GM21515 (cell line): Measurements from ENCODE around the gene SEL1L3.

Source experiments
- ATAC-seq: cut with Tn5 transposase; IDR thresholded peaks from one replicate; pipeline ENCODE4 v1.9.1; 2021; ENCODE audit not compliant: unreplicated experiment

Gene SEL1L3

GRCh38 chr4:25757452-25757851 lies 105.3 kb downstream of the SEL1L3 start:
- no peak for ATAC-seq

- no peak for ATAC-seq
Measured at GRCh38 chr4:25756503-25756902, 106.3 kb downstream of the SEL1L3 start.

DNA sequence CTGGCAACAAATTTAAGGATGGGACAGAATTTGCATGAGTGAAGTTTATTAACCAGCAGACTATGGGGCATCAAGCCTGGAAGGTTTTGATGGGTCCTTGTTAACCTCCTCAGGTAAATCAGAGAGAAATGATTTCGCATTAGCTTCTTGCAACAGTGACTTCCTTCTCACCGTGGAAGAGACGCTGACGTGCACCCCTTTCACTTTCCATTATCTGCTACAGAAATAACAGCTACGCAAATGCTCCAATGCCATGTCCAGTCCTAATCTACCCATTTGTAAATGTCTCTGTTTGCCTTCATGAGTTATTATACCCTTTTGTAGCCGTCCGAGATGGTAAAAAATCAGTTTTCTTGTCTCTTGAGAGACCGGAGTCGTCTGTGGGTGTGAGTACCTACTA lies 106.9 kb downstream of the SEL1L3 start:
- ATAC-seq = no peak

- no peak for ATAC-seq
Measured at GRCh38 chr4:25753239-25753638, 109.5 kb downstream of the SEL1L3 start.

DNA sequence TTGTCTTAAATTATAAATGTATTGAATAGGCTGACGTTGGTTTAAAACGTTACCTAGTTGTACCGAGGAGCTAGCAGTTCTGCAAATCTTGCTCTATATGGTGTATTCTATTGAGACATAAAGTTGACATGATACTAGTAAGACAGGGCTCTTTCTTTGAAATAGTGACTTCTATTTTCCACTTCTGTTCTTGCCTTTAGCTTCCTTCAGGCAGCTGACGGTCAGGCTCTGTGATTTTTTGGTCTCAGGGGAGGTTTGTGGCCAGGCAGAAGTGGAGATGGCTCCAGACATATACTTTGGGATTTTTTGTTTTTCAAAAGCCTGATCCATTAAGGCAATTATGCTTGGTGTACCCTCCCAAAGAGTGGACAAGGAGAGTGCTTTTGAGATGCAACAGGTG lies 111.9 kb downstream of the SEL1L3 start:
- no peak for ATAC-seq

- no peak for ATAC-seq
Measured at GRCh38 chr4:25749150-25749794, 113.5 kb downstream of the SEL1L3 start.

GRCh38 chr4:25743971-25744370 lies 118.8 kb downstream of the SEL1L3 start:
- ATAC-seq = no peak

- no peak for ATAC-seq
Measured at GRCh38 chr4:25729564-25729963, 133.2 kb downstream of the SEL1L3 start.

- ATAC-seq = no peak
Measured at GRCh38 chr4:25728886-25729285, 133.9 kb downstream of the SEL1L3 start.

GRCh38 chr4:25727711-25728493 lies 134.9 kb downstream of the SEL1L3 start:
- ATAC-seq = no peak

DNA sequence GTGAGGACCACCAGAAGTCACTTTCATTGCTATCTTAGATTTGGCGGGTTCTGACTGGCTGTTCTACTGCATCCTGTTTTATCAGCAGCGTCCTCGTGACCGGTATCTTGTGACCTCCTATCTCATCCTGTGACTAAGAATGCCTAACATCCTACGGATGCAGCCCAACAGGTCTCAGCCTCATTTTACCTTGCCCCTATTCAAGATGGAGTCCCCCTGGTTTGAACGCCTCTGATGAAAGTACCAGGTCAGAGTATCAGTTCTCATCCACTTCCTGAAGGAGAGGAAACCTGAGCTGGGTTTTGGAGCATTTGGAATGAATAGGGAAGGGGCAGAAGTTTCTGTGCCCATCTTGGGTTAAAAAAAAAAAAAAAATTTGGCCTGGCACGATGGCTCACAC lies 136.9 kb downstream of the SEL1L3 start:
- ATAC-seq = no peak

DNA sequence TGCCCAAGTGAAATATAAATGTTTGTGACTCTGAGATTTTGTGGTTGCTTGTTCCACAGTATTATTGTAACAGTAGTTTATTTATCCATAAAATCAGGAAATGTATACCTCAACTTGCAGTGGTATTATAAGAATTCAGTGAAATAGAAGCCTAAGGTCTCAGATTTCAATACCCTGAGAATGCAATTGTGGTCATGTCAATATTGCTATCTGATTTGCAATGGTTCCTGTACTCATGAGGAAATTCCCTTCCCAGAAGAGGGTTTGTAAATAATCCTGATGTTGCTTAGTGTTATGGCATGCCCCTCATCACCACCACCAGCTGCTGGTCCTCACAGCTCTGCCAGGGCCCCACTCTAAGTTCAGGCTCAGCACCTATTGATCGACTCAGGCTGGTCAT lies 139.4 kb downstream of the SEL1L3 start:
- no peak for ATAC-seq

- no peak for ATAC-seq
Measured at GRCh38 chr4:25722964-25723363, 139.8 kb downstream of the SEL1L3 start.

GRCh38 chr4:25713812-25714211 lies 149.0 kb downstream of the SEL1L3 start:
- ATAC-seq = no peak

GRCh38 chr4:25712611-25713010 lies 150.2 kb downstream of the SEL1L3 start:
- no peak for ATAC-seq

GRCh38 chr4:25710637-25711036 lies 152.2 kb downstream of the SEL1L3 start:
- no peak for ATAC-seq

DNA sequence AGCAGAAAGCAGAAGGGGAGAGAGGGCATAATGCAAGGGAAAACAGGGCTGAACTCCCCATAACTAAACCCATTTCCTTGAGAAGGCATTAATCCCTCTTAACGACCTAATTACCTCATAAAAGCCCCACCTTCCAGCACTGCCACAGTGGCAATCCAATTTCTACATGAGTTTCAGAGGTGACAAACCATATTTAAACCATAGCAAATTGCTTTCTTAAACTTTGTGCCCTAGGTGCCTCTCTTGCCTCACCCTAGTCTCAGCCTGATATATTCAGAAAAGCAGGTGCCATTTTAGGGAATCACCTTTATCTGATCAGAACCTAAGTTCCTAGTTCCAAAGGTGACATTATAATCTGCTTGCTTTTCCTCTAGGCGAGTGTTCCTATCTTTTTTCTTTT lies 158.3 kb downstream of the SEL1L3 start:
- no peak for ATAC-seq

DNA sequence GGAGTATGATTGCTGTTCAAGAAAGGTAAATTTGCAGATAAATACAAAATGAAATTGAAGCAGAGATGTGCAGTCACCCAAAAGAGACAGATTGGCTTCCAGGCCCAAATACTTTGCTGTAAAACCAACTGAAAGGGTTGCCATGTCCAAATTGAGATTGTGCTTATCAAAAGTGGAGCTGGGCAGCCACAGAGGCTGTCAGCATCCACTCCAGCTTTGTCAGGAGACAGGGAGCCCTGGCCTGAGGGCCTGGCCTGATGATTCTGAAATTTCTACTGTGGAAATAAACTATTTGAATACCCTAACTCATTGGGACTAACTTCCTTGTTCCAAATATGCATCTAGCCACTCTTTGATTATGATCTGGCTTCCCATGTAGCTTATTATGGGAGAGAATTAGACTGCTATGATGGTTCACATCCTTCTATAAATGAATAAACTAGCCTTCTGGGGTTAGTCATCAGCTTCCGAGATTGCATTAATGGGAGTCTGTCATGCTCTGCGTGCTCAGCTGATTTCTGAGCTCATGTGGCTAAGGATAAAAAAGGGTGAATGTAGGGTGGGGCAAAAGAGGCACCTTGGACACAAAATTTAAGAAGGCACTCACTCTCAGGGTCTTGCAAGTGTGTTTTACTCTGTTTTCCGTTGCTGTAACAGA lies 158.9 kb downstream of the SEL1L3 start:
- no peak for ATAC-seq

DNA sequence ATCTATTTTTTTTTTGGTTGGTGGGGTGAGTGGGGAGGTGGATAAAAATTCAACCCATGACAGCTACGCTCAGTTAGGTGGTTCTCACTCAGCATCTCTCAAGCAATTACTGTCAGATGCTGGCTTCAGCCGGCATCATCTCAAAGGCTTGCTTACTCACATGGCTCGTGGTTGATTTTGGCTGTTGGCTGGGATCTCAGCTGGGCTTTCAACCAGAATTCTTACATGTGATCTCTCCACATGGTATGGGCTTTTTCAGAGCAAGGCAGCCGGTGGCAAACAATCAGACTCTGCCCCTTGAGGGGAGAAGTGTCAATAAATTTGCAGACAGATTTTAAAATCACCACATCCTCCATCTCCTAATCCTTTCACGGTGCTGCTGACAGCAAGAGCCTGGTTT lies 159.9 kb downstream of the SEL1L3 start:
- ATAC-seq = no peak

DNA sequence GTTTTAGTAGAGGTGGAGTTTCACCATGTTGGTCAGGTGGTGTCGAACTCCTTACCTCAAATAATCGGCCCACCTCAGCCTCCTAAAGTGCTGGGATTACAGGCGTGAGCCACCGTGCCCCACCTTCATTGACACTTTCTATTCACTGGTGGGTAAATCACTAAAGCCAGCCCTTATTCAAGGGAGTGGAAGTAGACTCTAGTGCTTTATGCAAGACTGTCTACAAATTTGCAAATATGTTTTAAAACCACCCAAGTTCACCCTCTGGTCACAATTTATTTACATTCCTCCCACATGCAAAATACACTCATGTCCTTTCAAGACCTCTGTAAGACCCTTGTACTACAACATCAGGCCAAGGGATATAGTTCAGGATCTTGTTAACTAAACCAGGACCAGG lies 162.1 kb downstream of the SEL1L3 start:
- no peak for ATAC-seq

DNA sequence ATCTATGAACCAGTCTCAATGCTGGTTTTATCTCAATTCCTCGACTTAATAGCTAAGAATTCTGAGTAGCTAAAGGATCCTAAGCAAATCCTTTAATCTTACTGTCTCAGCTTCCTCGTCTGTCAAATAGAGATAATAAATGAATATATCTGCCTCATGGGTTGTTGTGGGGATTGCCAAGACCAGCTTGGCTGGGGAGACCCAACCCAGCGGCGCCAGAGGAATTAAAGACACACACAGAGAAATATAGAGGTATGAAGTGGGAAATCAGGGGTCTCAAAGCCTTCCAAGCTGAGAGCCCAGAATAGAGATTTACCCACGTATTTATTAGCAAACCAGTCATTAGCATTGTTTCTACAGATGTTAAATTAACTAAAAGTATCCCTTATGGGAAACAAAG lies 165.3 kb downstream of the SEL1L3 start:
- no peak for ATAC-seq
